ENCODE data around the gene HEXD.

HEXD gene

DNA sequence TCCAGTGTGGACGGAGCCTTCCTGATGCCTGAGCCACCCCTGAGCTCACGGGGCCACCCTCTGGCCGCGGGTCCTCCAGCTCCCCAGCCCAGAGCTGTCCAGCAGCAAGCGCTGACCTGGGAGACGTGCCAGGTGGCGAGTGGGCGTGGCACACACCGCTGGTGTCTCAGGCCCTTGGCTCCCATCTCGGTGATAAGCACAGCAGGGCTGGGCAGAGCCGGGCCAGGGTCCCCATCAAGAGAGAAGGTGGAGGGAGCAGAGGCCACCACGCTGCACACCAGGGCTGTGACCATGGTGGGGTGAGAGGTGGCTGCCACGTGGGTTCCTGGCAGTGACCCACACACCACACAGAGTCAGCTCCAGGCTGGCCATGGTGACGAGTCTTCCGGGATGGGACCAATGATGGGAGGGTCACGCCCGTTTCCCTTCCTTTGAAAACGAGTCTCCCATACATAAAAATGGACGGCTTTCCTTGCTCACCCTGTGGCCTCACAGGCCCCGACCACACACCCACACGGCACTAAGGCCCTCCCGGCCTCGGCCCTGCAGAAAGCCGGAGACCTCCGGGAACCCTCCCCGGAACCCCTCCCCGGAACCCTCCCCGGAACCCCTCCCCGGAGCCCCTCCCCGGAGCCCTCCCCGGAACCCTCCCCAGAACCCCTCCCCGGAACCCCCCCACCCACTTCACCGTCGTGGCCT, 29.8 kb upstream of the HEXD start (continued):
- TF ChIP-seq, protein P1, sequence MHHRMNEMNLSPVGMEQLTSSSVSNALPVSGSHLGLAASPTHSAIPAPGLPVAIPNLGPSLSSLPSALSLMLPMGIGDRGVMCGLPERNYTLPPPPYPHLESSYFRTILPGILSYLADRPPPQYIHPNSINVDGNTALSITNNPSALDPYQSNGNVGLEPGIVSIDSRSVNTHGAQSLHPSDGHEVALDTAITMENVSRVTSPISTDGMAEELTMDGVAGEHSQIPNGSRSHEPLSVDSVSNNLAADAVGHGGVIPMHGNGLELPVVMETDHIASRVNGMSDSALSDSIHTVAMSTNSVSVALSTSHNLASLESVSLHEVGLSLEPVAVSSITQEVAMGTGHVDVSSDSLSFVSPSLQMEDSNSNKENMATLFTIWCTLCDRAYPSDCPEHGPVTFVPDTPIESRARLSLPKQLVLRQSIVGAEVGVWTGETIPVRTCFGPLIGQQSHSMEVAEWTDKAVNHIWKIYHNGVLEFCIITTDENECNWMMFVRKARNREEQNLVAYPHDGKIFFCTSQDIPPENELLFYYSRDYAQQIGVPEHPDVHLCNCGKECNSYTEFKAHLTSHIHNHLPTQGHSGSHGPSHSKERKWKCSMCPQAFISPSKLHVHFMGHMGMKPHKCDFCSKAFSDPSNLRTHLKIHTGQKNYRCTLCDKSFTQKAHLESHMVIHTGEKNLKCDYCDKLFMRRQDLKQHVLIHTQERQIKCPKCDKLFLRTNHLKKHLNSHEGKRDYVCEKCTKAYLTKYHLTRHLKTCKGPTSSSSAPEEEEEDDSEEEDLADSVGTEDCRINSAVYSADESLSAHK (tag by site-specific recombination; IDR thresholded peaks at IDR 0.05): no peak
- TF ChIP-seq SP7 (tag by site-specific recombination; IDR thresholded peaks at IDR 0.05): no peak

DNA sequence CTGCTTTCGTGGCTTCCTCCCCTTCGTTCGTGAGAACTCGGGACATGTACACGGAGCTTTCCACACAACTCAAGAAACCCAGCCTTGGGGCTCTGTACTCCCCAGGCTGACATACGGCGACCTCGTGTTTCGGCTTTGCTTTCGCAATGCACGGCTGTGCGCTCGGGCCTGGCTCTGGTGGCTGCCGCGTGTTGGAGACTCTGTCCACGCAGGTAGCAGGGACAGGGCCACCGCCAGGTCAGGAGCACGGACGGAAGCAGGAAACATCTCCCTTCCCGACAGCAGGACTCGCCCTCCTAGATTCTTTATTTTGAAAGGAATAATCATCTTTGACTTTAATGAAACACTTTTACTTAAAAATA, 29.2 kb upstream of the HEXD start:
- no peak overlapping the region for H3K27ac ChIP-seq (ENCODE audit: extremely low read depth, low read depth, low read length)
- H3K36me3 ChIP-seq (ENCODE audit: control insufficient read depth in 2 of 2, insufficient read depth in 1 of 2, low read length in 2 of 2): peaks cover 0 to 20% of the 10 kb centered on the region in 2 experiments; a peak in 1 of 3 replicates
- TF ChIP-seq, protein P2, sequence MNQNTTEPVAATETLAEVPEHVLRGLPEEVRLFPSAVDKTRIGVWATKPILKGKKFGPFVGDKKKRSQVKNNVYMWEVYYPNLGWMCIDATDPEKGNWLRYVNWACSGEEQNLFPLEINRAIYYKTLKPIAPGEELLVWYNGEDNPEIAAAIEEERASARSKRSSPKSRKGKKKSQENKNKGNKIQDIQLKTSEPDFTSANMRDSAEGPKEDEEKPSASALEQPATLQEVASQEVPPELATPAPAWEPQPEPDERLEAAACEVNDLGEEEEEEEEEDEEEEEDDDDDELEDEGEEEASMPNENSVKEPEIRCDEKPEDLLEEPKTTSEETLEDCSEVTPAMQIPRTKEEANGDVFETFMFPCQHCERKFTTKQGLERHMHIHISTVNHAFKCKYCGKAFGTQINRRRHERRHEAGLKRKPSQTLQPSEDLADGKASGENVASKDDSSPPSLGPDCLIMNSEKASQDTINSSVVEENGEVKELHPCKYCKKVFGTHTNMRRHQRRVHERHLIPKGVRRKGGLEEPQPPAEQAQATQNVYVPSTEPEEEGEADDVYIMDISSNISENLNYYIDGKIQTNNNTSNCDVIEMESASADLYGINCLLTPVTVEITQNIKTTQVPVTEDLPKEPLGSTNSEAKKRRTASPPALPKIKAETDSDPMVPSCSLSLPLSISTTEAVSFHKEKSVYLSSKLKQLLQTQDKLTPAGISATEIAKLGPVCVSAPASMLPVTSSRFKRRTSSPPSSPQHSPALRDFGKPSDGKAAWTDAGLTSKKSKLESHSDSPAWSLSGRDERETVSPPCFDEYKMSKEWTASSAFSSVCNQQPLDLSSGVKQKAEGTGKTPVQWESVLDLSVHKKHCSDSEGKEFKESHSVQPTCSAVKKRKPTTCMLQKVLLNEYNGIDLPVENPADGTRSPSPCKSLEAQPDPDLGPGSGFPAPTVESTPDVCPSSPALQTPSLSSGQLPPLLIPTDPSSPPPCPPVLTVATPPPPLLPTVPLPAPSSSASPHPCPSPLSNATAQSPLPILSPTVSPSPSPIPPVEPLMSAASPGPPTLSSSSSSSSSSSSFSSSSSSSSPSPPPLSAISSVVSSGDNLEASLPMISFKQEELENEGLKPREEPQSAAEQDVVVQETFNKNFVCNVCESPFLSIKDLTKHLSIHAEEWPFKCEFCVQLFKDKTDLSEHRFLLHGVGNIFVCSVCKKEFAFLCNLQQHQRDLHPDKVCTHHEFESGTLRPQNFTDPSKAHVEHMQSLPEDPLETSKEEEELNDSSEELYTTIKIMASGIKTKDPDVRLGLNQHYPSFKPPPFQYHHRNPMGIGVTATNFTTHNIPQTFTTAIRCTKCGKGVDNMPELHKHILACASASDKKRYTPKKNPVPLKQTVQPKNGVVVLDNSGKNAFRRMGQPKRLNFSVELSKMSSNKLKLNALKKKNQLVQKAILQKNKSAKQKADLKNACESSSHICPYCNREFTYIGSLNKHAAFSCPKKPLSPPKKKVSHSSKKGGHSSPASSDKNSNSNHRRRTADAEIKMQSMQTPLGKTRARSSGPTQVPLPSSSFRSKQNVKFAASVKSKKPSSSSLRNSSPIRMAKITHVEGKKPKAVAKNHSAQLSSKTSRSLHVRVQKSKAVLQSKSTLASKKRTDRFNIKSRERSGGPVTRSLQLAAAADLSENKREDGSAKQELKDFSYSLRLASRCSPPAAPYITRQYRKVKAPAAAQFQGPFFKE (tag by site-specific recombination; IDR thresholded peaks at IDR 0.05; ENCODE audit: borderline replicate concordance): no peak
- TF ChIP-seq HOXC10 (CRISPR knock-in tag; IDR thresholded peaks at IDR 0.05) (no peak), ZBTB8A (tag by site-specific recombination; IDR thresholded peaks at IDR 0.05) (no peak), PBX3 (CRISPR knock-in tag; IDR thresholded peaks at IDR 0.05) (no peak), ZNF19 (tag by site-specific recombination; IDR thresholded peaks at IDR 0.05; ENCODE audit: low read depth) (no peak), ZNF624 (tag by site-specific recombination; IDR thresholded peaks at IDR 0.05) (no peak), GFI1B (tag by site-specific recombination; IDR thresholded peaks at IDR 0.05) (no peak), ZNF335 (tag by site-specific recombination; conservative IDR thresholded peaks at IDR 0.05) (no peak), ZNF548 (tag by site-specific recombination; IDR thresholded peaks at IDR 0.05) (no peak), SP7 (tag by site-specific recombination; IDR thresholded peaks at IDR 0.05) (no peak), ZNF626 (tag by site-specific recombination; IDR thresholded peaks at IDR 0.05) (no peak), SETDB1 (IDR thresholded peaks at IDR 0.05; ENCODE audit: insufficient read length, low read length) (no peak), ZFP69B (tag by site-specific recombination; IDR thresholded peaks at IDR 0.05) (no peak), ZSCAN5A (tag by site-specific recombination; IDR thresholded peaks at IDR 0.05) (no peak), KLF8 (tag by site-specific recombination; IDR thresholded peaks at IDR 0.05) (no peak), MYNN (tag by site-specific recombination; IDR thresholded peaks at IDR 0.05; ENCODE audit: borderline replicate concordance) (no peak), ZNF830 (tag by site-specific recombination; IDR thresholded peaks at IDR 0.05; ENCODE audit: low read depth) (no peak), ZNF48 (tag by site-specific recombination; IDR thresholded peaks at IDR 0.05) (no peak), ZNF175 (tag by site-specific recombination; IDR thresholded peaks at IDR 0.05) (no peak)
- TF ChIP-seq, protein P3, sequence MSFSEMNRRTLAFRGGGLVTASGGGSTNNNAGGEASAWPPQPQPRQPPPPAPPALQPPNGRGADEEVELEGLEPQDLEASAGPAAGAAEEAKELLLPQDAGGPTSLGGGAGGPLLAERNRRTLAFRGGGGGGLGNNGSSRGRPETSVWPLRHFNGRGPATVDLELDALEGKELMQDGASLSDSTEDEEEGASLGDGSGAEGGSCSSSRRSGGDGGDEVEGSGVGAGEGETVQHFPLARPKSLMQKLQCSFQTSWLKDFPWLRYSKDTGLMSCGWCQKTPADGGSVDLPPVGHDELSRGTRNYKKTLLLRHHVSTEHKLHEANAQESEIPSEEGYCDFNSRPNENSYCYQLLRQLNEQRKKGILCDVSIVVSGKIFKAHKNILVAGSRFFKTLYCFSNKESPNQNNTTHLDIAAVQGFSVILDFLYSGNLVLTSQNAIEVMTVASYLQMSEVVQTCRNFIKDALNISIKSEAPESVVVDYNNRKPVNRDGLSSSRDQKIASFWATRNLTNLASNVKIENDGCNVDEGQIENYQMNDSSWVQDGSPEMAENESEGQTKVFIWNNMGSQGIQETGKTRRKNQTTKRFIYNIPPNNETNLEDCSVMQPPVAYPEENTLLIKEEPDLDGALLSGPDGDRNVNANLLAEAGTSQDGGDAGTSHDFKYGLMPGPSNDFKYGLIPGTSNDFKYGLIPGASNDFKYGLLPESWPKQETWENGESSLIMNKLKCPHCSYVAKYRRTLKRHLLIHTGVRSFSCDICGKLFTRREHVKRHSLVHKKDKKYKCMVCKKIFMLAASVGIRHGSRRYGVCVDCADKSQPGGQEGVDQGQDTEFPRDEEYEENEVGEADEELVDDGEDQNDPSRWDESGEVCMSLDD (tag by site-specific recombination; IDR thresholded peaks at IDR 0.05): no peak
- no peak overlapping the region for H3K4me3 ChIP-seq (ENCODE audit: low read depth, low read length)
- H3K9me3 ChIP-seq (ENCODE audit: control insufficient read depth, insufficient read depth, low read depth, low read length): no peaks in the 10 kb centered on the region
- CTCF ChIA-PET: no interaction called here
- POLR2A ChIA-PET: no interaction called here
- H3K4me1 ChIP-seq (ENCODE audit: control insufficient read depth, insufficient read depth, low read length): no peaks in the 10 kb centered on the region
